ENCODE results near the gene PHC2.
"Not testable (repeated sequence)": the region's sequence is repeated elsewhere in the genome, so short reads cannot be mapped to it uniquely, and the experiment has no call there.

Gene PHC2

DNA sequence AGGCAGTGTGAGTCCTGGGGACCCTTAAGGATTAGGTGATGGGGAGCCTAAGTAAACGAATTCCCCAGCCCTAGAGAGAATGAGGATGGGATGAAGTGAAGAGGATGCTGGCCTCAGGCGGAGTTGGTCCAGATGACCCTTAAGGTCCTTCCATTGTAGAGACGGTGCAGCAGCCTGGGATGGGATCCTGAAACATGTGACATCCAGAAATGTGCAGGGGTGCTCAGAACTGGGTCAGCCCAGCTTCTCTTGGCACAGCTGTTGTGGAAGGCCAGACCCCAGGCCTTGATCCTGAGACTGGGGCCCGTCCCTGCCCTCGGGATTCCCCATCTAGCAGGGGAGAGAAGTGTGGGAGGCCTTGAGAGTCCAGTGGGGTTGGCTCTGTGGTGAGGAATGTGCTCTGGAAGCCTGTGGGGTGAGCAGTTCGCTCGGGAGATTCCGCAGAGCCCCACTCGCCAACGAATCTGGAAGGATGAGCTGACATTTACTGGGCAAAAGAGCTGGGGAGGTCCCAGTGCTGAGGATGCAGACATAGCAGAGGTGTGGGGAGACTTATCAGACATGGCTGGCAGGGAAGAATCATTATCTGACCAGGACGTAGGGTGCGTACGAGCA, 138.1 kb downstream of the PHC2 start:
- no peak for DNase-seq (ENCODE audit: low read depth in 2 of 2)

- not testable (repeated sequence) for DNase-seq (ENCODE audit: low read depth in 2 of 2)
These were observed 140.3 kb downstream of the PHC2 start for GRCh38 chr1:33290615-33291014.

DNA sequence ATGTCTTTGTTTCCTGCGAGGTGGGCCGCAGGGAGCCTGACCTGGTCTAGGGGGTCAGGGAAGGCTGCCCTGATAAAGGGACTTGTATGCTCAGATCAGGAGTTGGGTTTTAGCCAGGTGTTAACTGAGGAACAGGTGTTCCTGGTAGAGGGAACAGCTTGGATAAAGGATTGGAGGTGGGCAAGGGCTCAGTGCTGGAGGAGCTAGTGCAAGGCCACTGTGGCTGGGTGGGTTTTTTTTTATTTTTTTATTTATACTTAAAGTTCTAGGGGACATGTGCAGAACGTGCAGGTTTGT, 141.1 kb downstream of the PHC2 start:
- no peak for DNase-seq (ENCODE audit: low read depth in 2 of 2)

DNA sequence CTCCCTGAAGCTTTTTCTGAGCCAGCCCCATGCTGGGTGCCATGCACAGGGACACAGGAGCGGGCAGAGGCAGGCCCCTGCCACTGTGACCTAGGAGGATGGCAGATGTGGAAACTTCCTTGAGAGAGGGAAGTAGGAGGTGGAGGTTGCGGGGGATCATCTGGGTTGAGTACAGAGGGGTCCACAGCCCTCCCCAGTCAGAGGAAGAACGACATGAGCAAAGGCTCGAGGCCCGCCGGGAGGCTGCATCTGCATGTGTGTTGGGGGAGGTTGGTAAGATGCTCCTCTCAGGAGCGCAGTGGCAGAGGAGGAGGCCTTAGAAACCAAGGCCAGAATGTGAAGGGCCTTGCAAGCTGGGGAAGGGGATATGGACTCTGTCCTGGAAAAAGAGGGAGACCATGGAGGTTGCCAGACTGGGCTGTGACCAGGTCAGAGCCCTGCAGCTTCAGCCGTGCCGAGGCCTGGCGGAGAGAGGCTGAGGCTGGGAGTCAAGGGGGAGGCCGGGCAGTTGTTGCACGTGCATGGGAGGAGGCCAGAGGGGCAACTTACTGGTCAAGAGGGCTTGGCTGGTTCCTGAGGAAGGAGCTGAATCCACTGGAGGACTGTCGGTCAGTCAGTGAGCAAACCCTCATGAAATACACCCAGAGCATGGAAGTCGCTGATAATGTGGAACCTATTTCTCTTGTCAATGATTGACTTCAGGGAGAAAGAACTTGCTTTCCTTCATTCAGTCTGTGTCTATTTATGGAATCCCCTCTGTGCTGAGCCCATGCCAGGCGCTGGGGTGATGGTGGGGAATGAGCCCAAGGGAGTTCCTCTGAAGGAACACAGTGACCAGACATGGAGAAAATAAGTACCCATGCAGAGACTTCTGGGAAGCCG, 141.7 kb downstream of the PHC2 start:
- DNase-seq (ENCODE audit: low read depth in 2 of 2), result no peak

DNA sequence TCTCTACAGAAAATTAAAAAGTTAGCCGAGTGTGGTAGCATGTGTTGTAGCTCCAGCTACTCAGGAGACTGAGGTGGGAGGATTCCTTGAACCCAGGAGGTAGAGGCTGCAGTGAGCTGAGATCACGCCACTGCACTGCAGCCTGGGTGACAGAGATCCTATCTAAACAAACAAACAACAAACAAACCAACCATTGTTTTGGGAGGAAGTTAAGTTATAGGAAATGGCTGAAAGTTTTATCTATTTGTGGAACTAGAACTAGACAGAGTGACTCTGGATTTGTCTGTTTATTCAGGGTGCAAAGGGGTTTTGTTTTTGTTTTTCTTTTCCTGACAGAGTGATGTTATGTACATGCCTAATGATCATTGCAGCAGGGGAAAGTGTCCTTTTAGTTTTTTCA, 143.6 kb downstream of the PHC2 start:
- no peak for DNase-seq (ENCODE audit: low read depth in 2 of 2)

- DNase-seq (ENCODE audit: low read depth in 2 of 2), result no peak
These were observed 144.3 kb downstream of the PHC2 start for GRCh38 chr1:33286451-33287185.

DNA sequence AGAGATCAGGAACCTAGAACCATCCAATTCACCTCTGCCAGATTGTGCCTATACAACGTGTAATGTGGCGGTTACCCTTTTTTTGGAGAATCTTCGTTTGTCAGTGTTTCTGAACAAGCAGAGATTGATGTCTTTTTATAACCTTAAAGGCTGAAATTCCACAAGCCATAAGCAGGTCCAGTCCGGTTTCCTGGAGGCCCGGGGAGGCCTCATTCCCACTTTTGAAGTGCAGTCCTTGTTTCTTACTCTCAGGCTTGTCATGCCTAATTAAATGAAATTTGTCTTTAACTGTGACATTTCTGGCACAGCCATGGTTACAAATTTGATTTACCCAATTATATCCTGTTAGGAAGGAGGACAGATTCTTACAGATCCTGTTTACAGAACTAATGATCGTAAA, 146.8 kb downstream of the PHC2 start:
- DNase-seq (ENCODE audit: low read depth in 2 of 2), result no peak

DNA sequence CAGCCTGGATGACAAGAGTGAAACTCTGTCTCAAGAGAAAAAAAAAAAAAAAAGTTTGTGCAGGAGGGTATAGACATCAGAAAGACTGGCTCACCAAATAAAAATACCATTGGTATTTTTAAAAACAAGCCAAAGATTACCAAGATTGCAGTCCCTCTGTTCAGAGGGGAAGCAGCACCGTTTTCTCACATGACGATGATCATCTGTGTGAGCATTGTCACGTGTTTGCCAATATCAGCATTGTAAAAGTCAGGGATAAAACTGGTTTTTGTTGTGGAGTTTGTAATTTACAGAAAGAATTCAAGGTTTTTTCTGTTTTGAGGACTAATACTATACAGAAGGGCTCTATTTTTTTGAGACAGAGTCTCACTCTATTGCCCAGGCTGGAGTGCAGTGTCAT, 148.1 kb downstream of the PHC2 start:
- no peak for DNase-seq (ENCODE audit: low read depth in 2 of 2)

- no peak for DNase-seq (ENCODE audit: low read depth in 2 of 2)
These were observed 149.2 kb downstream of the PHC2 start for GRCh38 chr1:33281554-33282303.

- DNase-seq (ENCODE audit: low read depth in 2 of 2), result no peak
These were observed 150.7 kb downstream of the PHC2 start for GRCh38 chr1:33280091-33280661.

GRCh38 chr1:33277488-33278084, 153.3 kb downstream of the PHC2 start:
- DNase-seq (ENCODE audit: low read depth in 2 of 2), result no peak

DNA sequence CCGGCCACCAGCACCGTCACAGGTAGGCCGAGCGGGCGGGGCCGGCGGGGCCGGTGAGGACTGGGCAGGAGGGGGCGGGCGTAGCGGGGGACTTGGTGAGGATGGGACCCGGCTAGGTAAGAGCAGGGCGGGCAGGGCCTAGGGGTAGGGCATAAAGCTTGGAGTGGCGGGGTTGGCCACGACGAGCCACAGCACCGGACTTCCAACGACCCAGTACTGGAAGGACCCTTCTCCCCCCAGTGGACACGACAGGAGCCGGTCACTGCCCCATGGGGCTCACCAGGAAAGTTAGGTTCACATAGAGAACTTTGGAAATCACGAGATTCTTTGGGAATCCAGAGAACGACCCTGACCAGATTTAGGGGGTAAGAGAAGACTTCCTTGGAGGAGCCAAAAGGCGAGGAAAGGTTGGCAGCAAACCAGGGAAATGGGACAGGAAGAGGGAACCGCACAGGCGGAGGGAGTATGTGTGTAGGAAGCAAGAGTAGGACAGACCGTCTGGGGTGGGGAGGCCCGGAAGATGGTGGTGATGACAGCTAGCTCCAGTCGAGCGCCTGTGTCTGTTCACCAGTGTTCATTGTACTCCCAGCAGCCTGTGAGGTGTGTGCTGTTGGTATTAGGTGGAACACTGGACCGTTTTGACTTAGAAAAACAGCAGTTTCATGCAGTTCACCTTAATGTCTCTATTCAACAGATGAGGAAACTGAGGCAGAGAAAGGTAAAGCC, 154.2 kb downstream of the PHC2 start:
- DNase-seq (ENCODE audit: low read depth in 2 of 2), result no peak

- no peak for DNase-seq (ENCODE audit: low read depth in 2 of 2)
These were observed 155.0 kb downstream of the PHC2 start for GRCh38 chr1:33275706-33276572.

DNA sequence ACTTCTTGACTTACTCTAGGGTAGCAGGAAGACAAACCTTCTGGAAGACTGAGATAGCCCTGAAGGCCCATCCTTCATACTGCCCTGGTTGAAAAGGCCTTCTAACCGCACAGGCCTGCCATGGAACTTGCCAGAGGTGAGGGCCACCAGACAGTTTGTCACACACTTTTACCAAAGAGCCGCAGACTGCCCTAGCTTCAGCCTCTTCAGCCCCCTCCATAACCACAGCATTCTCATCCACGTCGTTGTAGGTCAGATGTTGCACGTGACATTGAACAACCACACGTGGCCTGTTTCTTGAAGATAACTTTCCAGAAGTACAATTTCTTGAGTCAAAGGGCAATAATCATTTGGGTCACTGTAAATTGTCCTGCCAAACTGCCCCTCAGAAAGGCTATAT, 155.7 kb downstream of the PHC2 start:
- no peak for DNase-seq (ENCODE audit: low read depth in 2 of 2)

DNA sequence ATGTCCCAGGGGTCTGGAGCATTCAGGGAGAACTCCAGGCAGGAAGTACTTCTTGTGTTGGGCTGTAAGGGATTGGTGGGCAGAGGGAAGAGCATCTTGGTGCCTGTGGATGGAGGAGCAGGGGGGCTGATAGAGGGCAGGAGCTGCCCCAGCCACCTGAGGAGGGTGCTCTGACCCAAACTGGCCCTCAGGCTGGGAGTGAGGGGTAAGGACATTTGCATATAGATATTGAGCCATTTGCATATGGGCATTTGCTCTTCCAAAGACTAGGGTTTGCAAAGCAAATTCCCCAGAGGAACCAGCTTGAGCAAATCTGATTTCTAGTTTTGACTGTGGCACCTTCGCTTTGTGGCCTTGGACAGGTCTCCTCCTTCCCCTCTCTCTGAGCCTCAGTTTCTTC, 156.4 kb downstream of the PHC2 start:
- no peak for DNase-seq (ENCODE audit: low read depth in 2 of 2)

DNA sequence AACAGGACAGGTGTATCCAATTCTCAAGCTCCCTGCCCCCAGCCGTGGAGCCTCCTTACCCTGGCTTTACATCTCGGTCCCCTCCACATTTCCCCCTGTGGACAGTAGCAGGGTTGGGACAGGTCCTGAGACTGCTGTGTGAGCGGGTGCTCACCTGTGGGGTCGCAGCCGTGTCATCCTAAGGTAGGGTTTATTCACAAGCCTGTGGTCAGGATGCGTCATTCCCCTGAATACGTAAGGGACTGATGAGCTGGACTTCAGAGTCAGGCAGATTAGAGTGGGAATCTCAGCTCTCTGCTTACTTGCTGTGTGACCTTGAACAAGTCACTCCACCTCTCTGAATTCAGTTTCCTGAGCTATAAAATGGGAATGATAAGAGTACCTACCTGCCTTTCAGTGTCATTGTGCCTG, 156.9 kb downstream of the PHC2 start:
- DNase-seq (ENCODE audit: low read depth in 2 of 2), result no peak

Data from stimulated activated CD4-positive, alpha-beta T cell treated with anti-CD3 and anti-CD28 coated beads, Interleukin-1b, Interleukin-23, amount 100 ng/mL, for 4 hours (primary cell).